Fibroblast of mammary gland (primary cell): ENCODE measurements around the gene TRPM2.
A peak's percentile ranks its signal among the peaks of the same experiment; 100 is the strongest.

Source experiments
- DNase-seq: peaks from one replicate; pipeline ENCODE4 v3.0.0-alpha.2; 2010; ENCODE audit warnings: low read depth
- H3K4me3 ChIP-seq: 2 replicates; pipeline ENCODE4 v1.5.1; 2011; ENCODE audit warnings: low read depth, mild to moderate bottlenecking, low read length, moderate library complexity; ENCODE audit not compliant: control insufficient read depth
- TF ChIP-seq, protein P1 (sequence below): conservative IDR thresholded peaks from 2 replicates; pipeline ENCODE4 v1.5.1; 2011; ENCODE audit warnings: low read depth, low read length, inconsistent platforms; ENCODE audit not compliant: control insufficient read depth, insufficient read depth

TRPM2 gene

DNA sequence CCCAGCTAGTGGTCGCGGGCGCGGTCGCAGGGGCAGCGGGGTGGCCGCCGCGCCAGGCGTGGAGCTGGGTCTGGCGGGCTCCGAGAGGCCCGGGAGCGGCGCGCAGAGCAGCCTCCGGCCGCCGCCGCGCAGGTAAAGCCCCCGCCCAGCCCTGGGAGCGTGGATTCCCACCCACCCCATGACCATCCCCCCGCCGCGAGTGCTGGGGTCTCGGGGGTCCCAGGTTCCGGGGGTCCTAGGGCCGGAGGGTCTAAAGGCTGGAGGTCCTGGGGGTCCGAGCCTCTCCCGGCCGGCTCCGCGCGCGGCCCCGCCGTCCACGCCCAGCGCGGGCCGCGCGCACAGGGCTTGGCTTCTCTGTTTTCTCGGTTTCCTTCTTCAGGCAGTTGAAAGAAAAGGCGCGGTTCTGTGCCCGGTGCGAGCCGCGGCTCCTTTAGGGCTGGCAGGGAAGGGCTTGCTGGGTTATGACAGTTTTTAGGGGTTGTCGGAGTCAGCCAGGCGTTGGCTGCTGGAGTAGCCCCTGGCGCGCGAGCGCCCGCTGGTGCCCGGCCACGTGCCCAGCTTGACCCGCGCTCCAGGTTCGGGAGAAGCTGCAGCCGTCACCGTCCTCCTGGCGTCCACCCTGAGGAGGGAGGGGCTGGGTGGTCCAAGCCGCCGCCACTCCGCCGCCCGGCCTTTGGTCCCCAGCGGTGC, 102.2 kb downstream of the TRPM2 start:
- TF ChIP-seq, protein P1, sequence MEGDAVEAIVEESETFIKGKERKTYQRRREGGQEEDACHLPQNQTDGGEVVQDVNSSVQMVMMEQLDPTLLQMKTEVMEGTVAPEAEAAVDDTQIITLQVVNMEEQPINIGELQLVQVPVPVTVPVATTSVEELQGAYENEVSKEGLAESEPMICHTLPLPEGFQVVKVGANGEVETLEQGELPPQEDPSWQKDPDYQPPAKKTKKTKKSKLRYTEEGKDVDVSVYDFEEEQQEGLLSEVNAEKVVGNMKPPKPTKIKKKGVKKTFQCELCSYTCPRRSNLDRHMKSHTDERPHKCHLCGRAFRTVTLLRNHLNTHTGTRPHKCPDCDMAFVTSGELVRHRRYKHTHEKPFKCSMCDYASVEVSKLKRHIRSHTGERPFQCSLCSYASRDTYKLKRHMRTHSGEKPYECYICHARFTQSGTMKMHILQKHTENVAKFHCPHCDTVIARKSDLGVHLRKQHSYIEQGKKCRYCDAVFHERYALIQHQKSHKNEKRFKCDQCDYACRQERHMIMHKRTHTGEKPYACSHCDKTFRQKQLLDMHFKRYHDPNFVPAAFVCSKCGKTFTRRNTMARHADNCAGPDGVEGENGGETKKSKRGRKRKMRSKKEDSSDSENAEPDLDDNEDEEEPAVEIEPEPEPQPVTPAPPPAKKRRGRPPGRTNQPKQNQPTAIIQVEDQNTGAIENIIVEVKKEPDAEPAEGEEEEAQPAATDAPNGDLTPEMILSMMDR: no peak
- DNase-seq: peak; percentile 33
- peak overlapping the region; percentile 48 for H3K4me3 ChIP-seq

DNA sequence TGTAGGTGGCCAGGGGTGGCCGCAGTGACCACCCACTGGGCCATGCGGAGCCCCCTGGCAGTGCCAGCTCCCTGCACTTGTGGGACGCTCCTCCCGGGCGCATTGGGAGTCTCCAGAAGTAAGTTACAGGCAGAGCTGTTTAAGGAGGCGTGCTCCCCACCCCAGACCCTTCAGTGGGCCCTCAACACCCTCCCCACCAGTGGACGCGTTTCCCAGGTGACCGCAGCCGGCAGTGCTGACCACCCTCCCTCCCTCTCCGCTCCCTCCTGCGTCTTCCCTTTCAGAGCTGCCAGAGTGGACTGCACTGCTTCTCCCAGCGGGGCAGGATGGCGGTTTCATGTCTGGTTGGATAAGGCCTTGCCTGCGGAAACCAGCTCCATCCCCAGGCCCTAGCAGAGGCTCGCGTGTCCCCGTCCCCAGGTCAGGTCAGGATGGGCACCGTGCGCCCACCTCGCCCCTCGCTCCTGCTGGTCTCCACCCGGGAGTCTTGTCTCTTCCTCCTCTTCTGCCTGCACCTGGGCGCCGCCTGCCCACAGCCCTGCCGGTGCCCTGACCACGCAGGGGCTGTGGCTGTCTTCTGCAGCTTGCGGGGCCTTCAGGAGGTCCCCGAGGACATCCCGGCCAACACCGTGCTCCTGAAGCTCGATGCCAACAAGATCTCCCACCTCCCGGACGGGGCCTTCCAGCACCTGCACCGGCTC, 102.9 kb downstream of the TRPM2 start:
- TF ChIP-seq, protein P1: no peak
- H3K4me3 ChIP-seq: peak overlapping the region; percentile 48
- no peak for DNase-seq

DNA sequence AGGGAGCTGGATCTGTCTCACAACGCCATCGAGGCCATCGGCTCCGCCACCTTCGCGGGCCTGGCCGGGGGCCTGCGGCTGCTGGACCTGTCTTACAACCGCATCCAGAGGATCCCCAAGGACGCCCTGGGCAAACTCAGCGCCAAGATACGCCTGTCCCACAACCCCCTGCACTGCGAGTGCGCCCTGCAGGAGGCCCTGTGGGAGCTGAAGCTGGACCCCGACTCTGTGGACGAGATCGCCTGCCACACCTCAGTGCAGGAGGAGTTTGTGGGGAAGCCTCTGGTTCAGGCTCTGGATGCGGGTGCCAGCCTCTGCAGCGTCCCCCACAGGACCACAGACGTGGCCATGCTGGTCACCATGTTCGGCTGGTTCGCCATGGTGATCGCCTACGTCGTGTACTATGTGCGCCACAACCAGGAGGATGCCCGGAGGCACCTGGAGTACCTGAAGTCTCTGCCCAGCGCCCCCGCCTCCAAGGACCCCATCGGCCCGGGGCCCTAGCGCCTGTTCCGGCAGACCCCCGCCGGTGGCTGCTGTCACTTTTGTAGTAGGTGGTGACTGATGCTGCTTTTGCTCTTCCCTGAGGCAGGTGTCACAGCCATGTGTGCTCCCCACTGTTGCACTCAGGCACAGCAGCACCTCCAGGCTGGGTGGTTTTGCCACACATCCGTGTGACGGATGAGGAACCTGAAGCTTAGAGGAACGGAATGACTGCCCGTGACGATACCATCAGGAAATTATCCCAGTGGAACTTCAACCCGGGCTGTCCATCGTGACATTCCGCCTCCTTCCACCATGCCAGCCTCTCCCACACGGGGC, 103.7 kb downstream of the TRPM2 start:
- TF ChIP-seq, protein P1: no peak
- no peak overlapping the region for H3K4me3 ChIP-seq
- DNase-seq: no peak

DNA sequence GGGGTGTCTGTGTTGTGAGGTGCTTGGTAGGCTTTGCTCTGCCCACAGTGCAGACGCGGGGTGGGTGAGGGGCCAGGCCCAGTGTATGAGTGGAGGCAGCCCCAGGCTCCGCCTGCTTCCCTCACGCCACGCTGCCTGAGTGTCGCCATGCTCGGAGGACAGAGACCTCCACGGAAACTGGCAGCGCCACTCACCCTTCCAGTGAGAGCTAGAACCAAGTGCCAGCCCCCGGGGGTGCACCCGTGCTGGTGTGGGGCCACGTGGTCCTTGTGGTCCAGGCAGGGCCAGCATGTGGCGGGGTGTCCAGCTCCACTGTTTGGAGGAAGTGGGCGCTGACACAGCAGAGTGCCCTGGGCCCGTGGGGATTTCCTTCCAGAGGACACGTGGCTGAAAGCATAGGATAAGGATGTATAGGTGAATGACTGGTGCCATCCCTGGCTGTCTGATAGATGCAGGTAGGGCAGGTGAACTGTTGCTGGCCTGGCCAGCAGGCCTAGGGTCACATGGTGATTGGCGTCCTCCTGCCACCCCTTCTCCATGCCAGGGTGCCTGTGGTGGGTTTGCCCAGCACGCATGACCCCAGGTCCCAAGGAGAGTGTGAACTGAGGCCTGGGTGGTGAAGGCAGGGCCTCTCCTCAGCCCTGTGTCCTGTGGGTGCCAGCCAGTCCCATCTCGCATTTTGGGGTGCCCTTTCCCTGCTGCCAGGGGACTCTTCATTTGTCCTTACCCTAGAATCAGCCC, 105.7 kb downstream of the TRPM2 start:
- TF ChIP-seq, protein P1: no peak
- no peak overlapping the region for H3K4me3 ChIP-seq
- no peak for DNase-seq

DNA sequence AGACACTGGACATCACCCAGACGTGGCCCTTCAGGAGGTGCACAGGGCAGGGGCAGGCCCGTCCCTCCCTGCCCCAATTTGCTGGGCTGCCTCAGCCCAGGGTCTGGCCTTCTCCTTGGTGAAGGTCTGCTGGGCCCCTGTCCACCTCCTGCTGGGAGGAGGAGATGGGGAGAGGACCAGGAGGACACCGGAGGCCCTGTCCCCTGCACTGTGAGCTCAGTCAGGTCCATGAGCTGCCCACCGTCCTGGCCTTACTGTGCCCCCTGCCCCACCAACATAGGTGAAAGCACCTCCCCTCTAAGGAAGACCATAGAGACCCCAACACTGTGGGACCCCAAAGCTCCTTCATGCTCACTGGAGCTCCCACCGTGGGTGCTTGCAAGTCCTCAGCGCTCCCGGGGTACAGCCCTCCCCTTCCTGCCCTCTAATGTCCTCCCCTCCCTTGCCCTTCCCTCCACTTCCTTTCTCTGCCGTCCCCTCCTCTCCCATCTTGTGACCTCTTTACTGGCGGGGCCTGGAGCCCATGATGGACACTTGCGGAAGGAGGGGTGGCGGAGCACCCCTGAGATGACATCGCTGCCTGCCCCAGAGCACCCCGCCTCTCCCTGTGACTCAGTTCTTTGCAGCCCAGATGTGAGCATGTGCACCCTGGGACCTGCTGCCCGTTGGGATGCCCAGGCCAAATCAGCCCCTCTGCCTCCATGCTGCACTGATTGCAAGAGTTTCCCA, 106.5 kb downstream of the TRPM2 start:
- TF ChIP-seq, protein P1: no peak
- H3K4me3 ChIP-seq: no peak overlapping the region
- DNase-seq: no peak

DNA sequence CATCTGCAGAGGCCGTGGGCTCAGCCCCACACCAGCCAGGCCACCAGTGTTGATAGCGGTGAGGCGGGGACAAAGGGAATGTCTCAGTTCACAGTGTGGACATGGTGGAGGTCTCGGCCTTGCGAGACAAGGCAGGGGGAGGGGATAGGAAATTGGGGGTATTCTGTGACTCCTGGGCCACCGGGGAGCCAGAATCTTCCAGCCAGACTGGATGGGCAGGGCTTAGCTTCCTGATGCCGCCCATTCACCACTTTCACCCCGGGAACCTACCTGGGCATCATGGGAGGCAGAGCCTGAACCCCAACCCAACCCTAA, 107.0 kb downstream of the TRPM2 start:
- TF ChIP-seq, protein P1: no peak
- no peak overlapping the region for H3K4me3 ChIP-seq
- no peak for DNase-seq
